Muscle of leg (tissue), 11 donors: ENCODE data around the gene COL10A1. TPM values are rescaled to one million over a fixed set of nuclear protein-coding genes. Genes with fewer than 3 reads are reported as not detected.
"Not testable (repeated sequence)": the region's sequence is repeated elsewhere in the genome, so short reads cannot be mapped to it uniquely, and the experiment has no call there.

Source experiments
- DNase-seq: peaks from one replicate; pipeline ENCODE4 v3.0.0; 2013
- H3K27ac ChIP-seq: one replicate; pipeline ENCODE4 v1.5.1; 2013; ENCODE audit warnings: mild to moderate bottlenecking, low read length, control low read depth
- H3K27me3 ChIP-seq: one replicate; pipeline ENCODE4 v1.6.1; 2013; ENCODE audit warnings: low read length; ENCODE audit not compliant: control insufficient read depth, insufficient read depth
- H3K36me3 ChIP-seq: one replicate; pipeline ENCODE4 v1.6.1; 2013; ENCODE audit warnings: low read length; ENCODE audit not compliant: control insufficient read depth, insufficient read depth
- H3K4me1 ChIP-seq: one replicate; pipeline ENCODE4 v1.6.1; 2013; ENCODE audit warnings: low read length; ENCODE audit not compliant: control insufficient read depth, insufficient read depth
- H3K4me3 ChIP-seq: one replicate; pipeline ENCODE4 v1.5.1; 2013; ENCODE audit warnings: low read length, control low read depth
- H3K9me3 ChIP-seq: replicated peaks from 2 replicates; pipeline ENCODE4 v1.6.1; 2013; ENCODE audit warnings: low read depth, low read length; ENCODE audit not compliant: control insufficient read depth
- WGBS: methylation state at CpG from one replicate; pipeline ENCODE4 v1.1.5; 2013; ENCODE audit warnings: missing lambda C conversion rate; ENCODE audit not compliant: insufficient coverage; 5-methylcytosine and 5-hydroxymethylcytosine counted together
- polyA plus RNA-seq, 8 donors: library from polyadenylated mRNA; unstranded; fragments of 120-200 nt; gene quantifications; one replicate each; pipeline versions ENCODE4 v1.2.1 to v1.2.3, GENCODE V29; 2013; ENCODE audit warnings: inconsistent platforms in 1 of 8, low replicate concordance in 1 of 8; ENCODE audit not compliant: insufficient read length in 8 of 8, insufficient read depth in 1 of 8
- total RNA-seq: library from RNA; stranded (reverse); fragments of 120-200 nt; gene quantifications from one replicate; pipeline ENCODE4 v1.2.4, GENCODE V29; 2013

The COL10A1 gene
- total and polyA plus RNA-seq, 9 donors: 0.16 to 1.9 (median 0.33) TPM

DNA sequence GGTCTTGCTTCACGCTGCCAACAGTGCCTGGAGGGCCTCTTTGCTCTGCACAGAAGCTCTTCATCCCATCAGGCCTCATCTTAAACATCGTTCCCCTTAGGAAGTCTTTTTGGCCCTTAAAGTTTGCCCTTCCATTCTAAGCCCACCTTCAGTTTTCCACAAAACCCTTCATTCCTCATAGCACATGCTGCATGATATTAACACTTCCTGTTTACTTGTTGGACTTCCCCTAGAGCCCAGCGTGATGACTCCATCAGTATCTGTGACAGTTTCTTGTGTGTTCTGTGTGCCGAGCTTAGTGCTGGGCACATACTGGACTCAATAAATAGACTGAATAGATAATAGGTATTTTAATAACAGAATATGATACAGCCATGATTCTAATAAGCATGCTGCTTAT, 23.1 kb downstream of the COL10A1 start:
- Histone ChIP-seq H3K27ac (no peak overlapping the region), H3K9me3 (no peaks in the 10 kb centered on the region), H3K36me3 (no peaks in the 10 kb centered on the region), H3K4me1 (peaks cover 4% of the 10 kb centered on the region), H3K4me3 (no peak overlapping the region), H3K27me3 (peaks cover 2% of the 10 kb centered on the region)
- WGBS: 87% methylated on average over 2 of the region's 4 CpGs
- no peak for DNase-seq

DNA sequence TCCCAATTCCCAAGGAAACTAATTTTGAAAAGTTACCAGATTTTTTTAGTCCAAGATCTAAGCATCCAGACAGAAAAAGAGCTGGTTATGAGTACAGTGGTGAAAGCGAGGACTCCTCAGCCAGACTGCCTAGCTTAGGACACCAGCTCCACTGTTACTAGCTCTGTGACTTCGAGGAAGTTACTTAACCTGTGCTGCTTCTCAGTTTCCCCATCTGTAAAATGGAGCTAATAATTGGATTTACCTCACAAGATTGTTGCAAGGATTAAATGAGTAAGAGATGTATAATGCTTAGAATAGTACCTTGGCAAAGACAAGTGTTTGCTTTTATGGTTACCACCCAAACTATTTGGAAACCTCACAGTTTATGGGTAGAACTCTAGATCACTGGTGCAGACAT, 24.1 kb downstream of the COL10A1 start:
- no CpG with 5 or more reads among the region's 2 CpGs for WGBS
- Histone ChIP-seq H3K4me3 (peak overlapping the region; percentile 67), H3K36me3 (no peaks in the 10 kb centered on the region), H3K27ac (no peak overlapping the region), H3K9me3 (no peaks in the 10 kb centered on the region), H3K4me1 (peaks cover 4% of the 10 kb centered on the region), H3K27me3 (peaks cover 2% of the 10 kb centered on the region)
- peak; percentile 20 for DNase-seq

GRCh38 chr6:116101302-116101718, 24.6 kb downstream of the COL10A1 start:
- Histone ChIP-seq H3K4me3 (peak overlapping the region; percentile 67), H3K27ac (peak overlapping the region; percentile 83), H3K27me3 (peaks cover 2% of the 10 kb centered on the region), H3K36me3 (no peaks in the 10 kb centered on the region), H3K4me1 (peaks cover 4% of the 10 kb centered on the region), H3K9me3 (no peaks in the 10 kb centered on the region)
- DNase-seq: no peak
- 0% methylated on average over 5 of the region's 12 CpGs for WGBS

DNA sequence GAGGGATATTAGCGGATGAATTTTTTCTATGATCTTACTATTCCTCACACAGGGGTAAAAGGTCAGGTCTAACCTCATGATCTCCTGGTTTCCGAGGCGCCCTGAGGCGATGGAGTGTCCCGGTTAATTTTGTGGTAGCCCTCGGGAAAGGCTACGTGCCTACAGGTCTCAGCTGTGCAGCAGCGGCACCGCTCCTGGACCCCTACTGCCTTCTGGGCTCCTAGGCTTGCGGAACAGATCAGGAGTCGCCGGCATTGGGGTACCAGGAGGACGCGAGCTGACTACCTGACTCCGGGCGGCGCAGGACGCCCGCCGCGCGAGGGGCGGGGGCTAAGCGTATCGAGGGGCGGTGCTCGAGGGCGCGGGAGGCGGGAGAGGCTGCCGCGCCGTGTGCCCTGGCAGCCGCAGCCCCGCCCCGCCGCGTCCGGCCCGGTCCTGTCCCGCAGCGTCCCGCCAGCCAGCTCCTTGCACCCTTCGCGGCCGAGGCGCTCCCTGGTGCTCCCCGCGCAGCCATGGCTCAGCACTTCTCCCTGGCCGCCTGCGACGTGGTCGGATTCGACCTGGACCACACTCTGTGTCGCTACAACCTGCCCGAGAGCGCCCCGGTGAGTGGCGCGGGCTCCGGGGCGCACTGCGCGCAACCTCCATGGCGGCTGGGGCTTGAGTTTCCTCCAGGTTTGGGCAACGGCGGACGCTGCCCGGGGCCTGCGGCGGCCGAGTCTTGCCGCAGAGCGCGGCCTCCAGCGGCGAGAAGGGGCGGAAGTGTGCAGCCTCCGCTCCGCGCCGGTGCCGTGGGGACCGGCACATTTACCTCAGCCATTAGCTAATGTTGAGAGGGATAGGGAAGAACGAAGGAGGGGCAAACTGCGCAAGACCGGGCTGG, 25.3 kb downstream of the COL10A1 start, which contains the start of gene NT5DC1:
NT5DC1 (plus strand) TSS at position 435 of the 883 bp plus-strand sequence; CDS start at position 513, 78 bp downstream.
- Histone ChIP-seq H3K4me1 (peaks cover 4% of the 10 kb centered on the region), H3K27me3 (peaks cover 2% of the 10 kb centered on the region), H3K27ac (peak within 1 kb of the TSS; percentile 83), H3K4me3 (peak within 1 kb of the TSS; percentile 67), H3K9me3 (peaks cover 6% of the 10 kb centered on the region), H3K36me3 (no peaks in the 10 kb centered on the region)
- WGBS: under 1% methylated on average over 80 of the region's 87 CpGs
- peak; percentile 91 for DNase-seq

GRCh38 chr6:116099036-116099435, 26.9 kb downstream of the COL10A1 start:
- Histone ChIP-seq H3K27me3 (peaks cover 2% of the 10 kb centered on the region), H3K36me3 (no peaks in the 10 kb centered on the region), H3K27ac (no peak overlapping the region), H3K4me1 (peaks cover 4% of the 10 kb centered on the region), H3K9me3 (peaks cover 9% of the 10 kb centered on the region), H3K4me3 (no peak overlapping the region)
- WGBS: no CpG with 5 or more reads among the region's 1 CpG
- DNase-seq: no peak

DNA sequence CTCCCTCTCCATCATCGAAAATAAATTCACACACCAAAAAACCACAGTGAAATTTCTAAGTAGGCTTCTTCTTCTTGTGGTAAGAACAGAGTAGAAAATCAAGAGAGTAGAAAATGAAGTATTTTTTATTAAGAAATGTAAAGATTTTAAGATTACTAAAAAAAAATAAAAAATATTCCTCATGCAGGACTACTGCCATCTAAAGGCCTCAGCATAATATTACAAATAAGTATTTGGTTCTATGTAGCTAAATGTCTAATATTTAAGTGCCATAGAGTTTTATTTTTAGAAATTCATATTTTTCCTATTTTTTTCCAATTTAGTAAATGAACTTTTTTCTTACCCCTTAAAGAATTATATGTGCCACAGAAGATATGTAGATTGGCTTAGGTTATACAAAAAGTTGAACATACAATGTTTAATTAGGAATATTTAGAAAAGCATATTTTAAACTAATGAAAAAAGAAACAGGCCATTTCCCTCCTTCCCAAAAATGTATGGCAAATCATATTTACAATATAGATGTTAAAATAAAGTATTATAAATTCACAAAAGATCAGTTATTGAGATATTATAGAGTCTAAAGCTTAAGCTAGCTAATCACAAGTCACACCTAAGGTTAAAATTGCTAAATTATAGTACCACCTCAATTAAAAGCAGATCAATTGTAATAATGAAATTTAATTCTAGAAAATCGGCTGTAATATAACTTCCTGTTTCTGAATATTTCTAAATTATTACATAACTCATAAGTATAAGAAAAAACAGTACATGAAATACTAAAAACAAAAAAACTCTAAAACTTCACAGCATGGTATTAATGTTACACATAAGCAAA, 28.7 kb downstream of the COL10A1 start:
- Histone ChIP-seq H3K36me3 (no peaks in the 10 kb centered on the region), H3K27ac (no peak overlapping the region), H3K4me1 (peaks cover 4% of the 10 kb centered on the region), H3K27me3 (peaks cover 2% of the 10 kb centered on the region), H3K9me3 (peaks cover 9% of the 10 kb centered on the region), H3K4me3 (no peak overlapping the region)
- no CpG with 5 or more reads among the region's 2 CpGs for WGBS
- no peak for DNase-seq

GRCh38 chr6:116096048-116096759, 29.7 kb downstream of the COL10A1 start:
- not testable (repeated sequence) for H3K4me1 ChIP-seq, H3K36me3 ChIP-seq, H3K4me3 ChIP-seq, H3K9me3 ChIP-seq, H3K27ac ChIP-seq, H3K27me3 ChIP-seq, DNase-seq
- WGBS: 91% methylated on average over 4 of the region's 9 CpGs

DNA sequence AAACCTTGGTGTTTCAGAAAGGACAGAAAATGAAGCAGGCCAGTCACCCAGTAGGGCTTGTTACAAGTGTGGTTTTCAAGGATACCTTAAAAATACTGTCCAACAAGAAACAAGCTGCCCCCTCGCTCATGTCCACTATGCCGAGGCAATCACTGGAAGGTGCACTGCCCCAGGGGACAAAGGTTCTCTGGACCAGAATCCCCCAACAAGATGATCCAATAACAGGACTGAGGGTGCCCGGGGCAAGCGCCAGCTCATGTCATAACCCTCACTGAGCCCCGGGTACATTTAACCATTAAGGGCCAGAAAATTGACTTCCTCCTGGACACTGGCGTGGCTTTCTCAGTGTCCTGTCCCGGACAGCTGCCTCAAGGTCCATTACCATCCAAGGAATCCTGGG, 31.9 kb downstream of the COL10A1 start:
- no peaks in the 10 kb centered on the region for H3K27me3 ChIP-seq

GRCh38 chr6:116090251-116090650, 35.7 kb downstream of the COL10A1 start:
- H3K36me3 ChIP-seq: no peaks in the 10 kb centered on the region
- H3K27ac ChIP-seq: no peak overlapping the region
- no peaks in the 10 kb centered on the region for H3K27me3 ChIP-seq
- no peaks in the 10 kb centered on the region for H3K4me1 ChIP-seq
- H3K4me3 ChIP-seq: no peak overlapping the region
- no peaks in the 10 kb centered on the region for H3K9me3 ChIP-seq
- no CpG with 5 or more reads among the region's 2 CpGs for WGBS
- no peak for DNase-seq

More for the DNA sequence above, 31.9 kb downstream of the COL10A1 start:
- H3K4me1 ChIP-seq: no peaks in the 10 kb centered on the region
- peaks cover 9% of the 10 kb centered on the region for H3K9me3 ChIP-seq
- no peak for DNase-seq
- H3K4me3 ChIP-seq: no peak overlapping the region
- 97% methylated on average over 6 of the region's 7 CpGs for WGBS
- no peaks in the 10 kb centered on the region for H3K36me3 ChIP-seq
- H3K27ac ChIP-seq: no peak overlapping the region
